Globus pallidus (tissue), 1 donor: ENCODE data around the gene PEX13.

ENCODE experiments used
- DNase-seq: peaks from one replicate; pipeline ENCODE4 v3.0.0-alpha.2; 2015; ENCODE audit warnings: low spot score

The PEX13 gene

GRCh38 chr2:61074100-61074499, 56.6 kb downstream of the PEX13 start:
- DNase-seq = no peak

GRCh38 chr2:61085883-61086282, 68.4 kb downstream of the PEX13 start:
- DNase-seq = no peak

DNA sequence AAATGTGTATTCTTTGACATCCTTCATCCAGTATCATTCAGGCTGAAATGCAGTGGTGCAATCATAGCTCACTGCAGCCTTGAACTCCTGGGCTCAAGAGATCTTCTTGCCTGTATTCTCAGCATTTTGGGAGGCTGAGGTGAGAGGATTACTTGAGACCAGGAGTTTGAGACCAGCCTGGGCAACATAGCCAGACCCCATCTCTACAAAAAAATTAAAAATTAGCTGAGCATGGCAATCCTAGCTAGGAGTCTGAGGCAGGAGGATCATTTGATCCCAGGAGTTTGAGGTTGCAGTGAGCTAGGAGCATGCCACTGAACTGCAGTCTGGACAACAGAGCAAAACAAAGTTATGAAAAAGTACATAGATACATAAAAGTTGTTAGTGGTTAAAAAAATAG, 72.3 kb downstream of the PEX13 start:
- no peak for DNase-seq

- no peak for DNase-seq
Measured at GRCh38 chr2:61090386-61090921, 72.9 kb downstream of the PEX13 start.

DNA sequence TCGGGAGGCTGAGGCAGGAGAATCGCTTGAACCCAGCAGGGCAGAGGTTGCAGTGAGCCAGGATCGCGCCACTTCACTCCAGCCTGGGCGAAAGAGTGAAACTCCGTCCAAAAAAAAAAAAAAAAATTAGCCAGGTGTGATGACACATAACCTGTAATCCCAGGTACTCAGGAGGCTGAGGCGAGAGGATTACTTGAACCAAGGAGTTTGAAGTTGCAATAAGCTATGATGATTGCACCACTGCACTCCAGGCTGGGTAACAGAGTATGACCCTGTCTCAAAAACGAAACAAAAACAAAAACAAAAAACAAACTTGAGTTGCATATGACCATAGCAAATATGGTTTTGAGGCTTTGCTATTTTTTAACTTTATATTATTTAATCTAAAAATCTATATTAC, 74.0 kb downstream of the PEX13 start:
- DNase-seq = no peak

- DNase-seq = no peak
Measured at GRCh38 chr2:61096438-61096837, 78.9 kb downstream of the PEX13 start.

- DNase-seq = no peak
Measured at GRCh38 chr2:61100801-61101200, 83.3 kb downstream of the PEX13 start.
